Measurements from ENCODE around the gene LIMS2. TPM values are rescaled to one million over a fixed set of nuclear protein-coding genes. Genes with fewer than 3 reads are reported as not detected.

The LIMS2 gene
- polyA plus RNA-seq, 4 donors = 17.4 to 23.2 (median 20.9) TPM

GRCh38 chr2:127589841-127590240, 85.5 kb downstream of the LIMS2 start:
- no peak for DNase-seq (ENCODE audit: low read depth in 4 of 4, low spot score in 2 of 4)

- no peak for DNase-seq (ENCODE audit: low read depth in 4 of 4, low spot score in 2 of 4)
Observed at GRCh38 chr2:127589358-127589757, 86.0 kb downstream of the LIMS2 start.

Other genes with a start within 250 kb of the LIMS2 start
- 10 to 100 TPM; 60.9 to 74.7 (median 69.8) TPM for gene IWS1, start 149.0 kb downstream of the LIMS2 start, polyA plus RNA-seq (ENCODE audit: insufficient read length in 4 of 4)
- 10 to 100 TPM; 14.2 to 28.9 (median 22.9) TPM for gene MYO7B, start 139.8 kb downstream of the LIMS2 start, polyA plus RNA-seq (ENCODE audit: insufficient read length in 4 of 4)
- gene GPR17, start 29.4 kb downstream of the LIMS2 start, polyA plus RNA-seq (ENCODE audit: insufficient read length in 4 of 4) = 1 to 10 TPM in 2 of 4 donors, under 1 TPM in 2; 0.48 to 4.8 (median 0.98) TPM
- not detected for gene SFT2D3, start 26.0 kb upstream of the LIMS2 start, polyA plus RNA-seq (ENCODE audit: insufficient read length in 4 of 4)
- 10 to 100 TPM; 45.3 to 65.9 (median 54.4) TPM for gene WDR33, start 135.6 kb upstream of the LIMS2 start, polyA plus RNA-seq (ENCODE audit: insufficient read length in 4 of 4)
- gene POLR2D, start 182.6 kb upstream of the LIMS2 start, polyA plus RNA-seq (ENCODE audit: insufficient read length in 4 of 4) = 10 to 100 TPM; 34.8 to 38.9 (median 36.5) TPM
- gene AMMECR1L, start 210.4 kb upstream of the LIMS2 start, polyA plus RNA-seq (ENCODE audit: insufficient read length in 4 of 4) = 10 to 100 TPM; 25.7 to 28.8 (median 27.4) TPM